ENCODE measurements around the gene RBM20.

RBM20 gene

GRCh38 chr10:110837418-110838171 lies 193.5 kb downstream of the RBM20 start:
- no peak for DNase-seq

- DNase-seq, result no peak
Observed at GRCh38 chr10:110840225-110840922, 196.2 kb downstream of the RBM20 start.

- DNase-seq, result no peak
Observed at GRCh38 chr10:110840923-110841428, 196.8 kb downstream of the RBM20 start.

GRCh38 chr10:110841767-110842267 lies 197.7 kb downstream of the RBM20 start:
- DNase-seq, result no peak

GRCh38 chr10:110842326-110842904 lies 198.3 kb downstream of the RBM20 start:
- no peak for DNase-seq

- no peak for DNase-seq
Observed at GRCh38 chr10:110843031-110843430, 198.9 kb downstream of the RBM20 start.

- DNase-seq, result no peak
Observed at GRCh38 chr10:110843796-110844616, 199.9 kb downstream of the RBM20 start.

- no peak for DNase-seq
Observed at GRCh38 chr10:110844617-110844881, 200.4 kb downstream of the RBM20 start.

GRCh38 chr10:110845192-110845755 lies 201.1 kb downstream of the RBM20 start:
- DNase-seq, result no peak

GRCh38 chr10:110845756-110846620 lies 201.9 kb downstream of the RBM20 start:
- no peak for DNase-seq

- DNase-seq, result no peak
Observed at GRCh38 chr10:110847374-110847773, 203.2 kb downstream of the RBM20 start.

GRCh38 chr10:110848106-110848505 lies 204.0 kb downstream of the RBM20 start:
- no peak for DNase-seq

GRCh38 chr10:110850099-110850498 lies 206.0 kb downstream of the RBM20 start:
- no peak for DNase-seq

GRCh38 chr10:110851020-110851612 lies 207.0 kb downstream of the RBM20 start:
- no peak for DNase-seq

- DNase-seq, result no peak
Observed at GRCh38 chr10:110852255-110852896, 208.2 kb downstream of the RBM20 start.

- no peak for DNase-seq
Observed at GRCh38 chr10:110852947-110853346, 208.8 kb downstream of the RBM20 start.

GRCh38 chr10:110853921-110854605 lies 209.9 kb downstream of the RBM20 start:
- DNase-seq, result no peak

GRCh38 chr10:110857265-110858171 lies 213.4 kb downstream of the RBM20 start:
- DNase-seq, result no peak

All from amniotic stem cell (primary cell).